B cell (primary cell): ENCODE data around the gene NKD2.

Experiments used
- EZH2 ChIP-seq: IDR thresholded peaks from 2 replicates; pipeline ENCODE4 v1.6.1; 2012; ENCODE audit warnings: borderline replicate concordance, low read depth, mild to moderate bottlenecking, moderate library complexity, low read length; ENCODE audit not compliant: insufficient read depth, poor library complexity, severe bottlenecking
- TF ChIP-seq, protein P1 (sequence below): fragments of 200-600 bp; IDR thresholded peaks from one replicate; pipeline ENCODE4 v1.8.0; 2022; ENCODE audit warnings: antibody characterized with exemption, mild to moderate bottlenecking

DNA sequence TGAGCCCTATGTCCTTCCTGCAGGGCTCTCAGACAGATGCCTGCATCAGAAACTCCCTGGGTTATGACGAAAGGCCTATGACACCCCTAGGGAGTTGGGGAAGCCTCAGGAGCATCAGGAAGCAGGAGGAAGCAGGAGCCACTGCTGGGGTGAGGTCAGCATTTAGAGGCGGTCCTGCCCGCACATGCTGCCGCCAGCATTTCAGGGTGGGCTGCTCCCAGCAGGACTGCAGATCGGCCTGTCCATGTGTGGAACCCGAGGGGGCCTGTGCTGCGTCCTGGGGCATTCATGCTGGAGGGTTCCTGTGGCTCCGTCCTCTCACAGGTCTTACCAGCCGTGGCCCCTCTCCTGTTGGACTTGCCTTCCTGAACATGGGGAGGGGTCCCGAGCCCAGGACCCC lies 6.9 kb downstream of the NKD2 start:
- no peak for TF ChIP-seq EZH2
- TF ChIP-seq, protein P1, sequence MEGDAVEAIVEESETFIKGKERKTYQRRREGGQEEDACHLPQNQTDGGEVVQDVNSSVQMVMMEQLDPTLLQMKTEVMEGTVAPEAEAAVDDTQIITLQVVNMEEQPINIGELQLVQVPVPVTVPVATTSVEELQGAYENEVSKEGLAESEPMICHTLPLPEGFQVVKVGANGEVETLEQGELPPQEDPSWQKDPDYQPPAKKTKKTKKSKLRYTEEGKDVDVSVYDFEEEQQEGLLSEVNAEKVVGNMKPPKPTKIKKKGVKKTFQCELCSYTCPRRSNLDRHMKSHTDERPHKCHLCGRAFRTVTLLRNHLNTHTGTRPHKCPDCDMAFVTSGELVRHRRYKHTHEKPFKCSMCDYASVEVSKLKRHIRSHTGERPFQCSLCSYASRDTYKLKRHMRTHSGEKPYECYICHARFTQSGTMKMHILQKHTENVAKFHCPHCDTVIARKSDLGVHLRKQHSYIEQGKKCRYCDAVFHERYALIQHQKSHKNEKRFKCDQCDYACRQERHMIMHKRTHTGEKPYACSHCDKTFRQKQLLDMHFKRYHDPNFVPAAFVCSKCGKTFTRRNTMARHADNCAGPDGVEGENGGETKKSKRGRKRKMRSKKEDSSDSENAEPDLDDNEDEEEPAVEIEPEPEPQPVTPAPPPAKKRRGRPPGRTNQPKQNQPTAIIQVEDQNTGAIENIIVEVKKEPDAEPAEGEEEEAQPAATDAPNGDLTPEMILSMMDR, result no peak
